GM21723 (cell line): ENCODE measurements around the gene TK1.
"Not testable (repeated sequence)": the region's sequence is repeated elsewhere in the genome, so short reads cannot be mapped to it uniquely, and the experiment has no call there.

Source experiments
- ATAC-seq: cut with Tn5 transposase; IDR thresholded peaks from one replicate; pipeline ENCODE4 v1.9.1; 2021; ENCODE audit warnings: mild to moderate bottlenecking, moderate library complexity; ENCODE audit not compliant: unreplicated experiment

Gene TK1, protein sequence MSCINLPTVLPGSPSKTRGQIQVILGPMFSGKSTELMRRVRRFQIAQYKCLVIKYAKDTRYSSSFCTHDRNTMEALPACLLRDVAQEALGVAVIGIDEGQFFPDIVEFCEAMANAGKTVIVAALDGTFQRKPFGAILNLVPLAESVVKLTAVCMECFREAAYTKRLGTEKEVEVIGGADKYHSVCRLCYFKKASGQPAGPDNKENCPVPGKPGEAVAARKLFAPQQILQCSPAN

GRCh38 chr17:78186692-78187595 lies at the start of gene TK1, which contains the start of gene AFMID:
Gene TK1 (minus strand): TSS chr17:78187052. CDS start chr17:78186994, 58 bp downstream.
Gene AFMID (plus strand): TSS chr17:78187362. CDS start chr17:78187371, 9 bp downstream.
- ATAC-seq = peak; percentile 89

DNA sequence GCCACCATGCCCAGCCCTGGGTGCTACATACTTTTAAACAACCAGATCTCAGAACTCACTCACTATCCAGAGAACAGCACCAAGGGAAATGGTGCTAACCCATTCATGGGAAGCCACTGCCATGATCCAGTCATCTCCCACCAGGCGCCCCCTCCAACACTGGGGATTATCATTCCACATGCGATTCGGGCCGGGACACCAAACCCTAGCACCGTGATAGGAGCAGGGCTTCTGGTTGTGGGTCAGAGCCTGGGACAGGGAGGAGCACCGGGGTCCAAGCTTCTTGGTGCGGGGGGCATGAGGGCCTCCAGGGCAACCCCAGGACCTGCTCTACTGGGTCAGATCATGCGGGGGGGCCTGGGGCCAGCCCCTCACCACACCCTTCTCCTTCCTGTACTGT lies 49.0 kb upstream of the TK1 start:
- ATAC-seq = no peak

GRCh38 chr17:78235022-78235421 lies 48.2 kb upstream of the TK1 start:
- not testable (repeated sequence) for ATAC-seq

- no peak for ATAC-seq
Observed at GRCh38 chr17:78234261-78234865, 47.5 kb upstream of the TK1 start.

DNA sequence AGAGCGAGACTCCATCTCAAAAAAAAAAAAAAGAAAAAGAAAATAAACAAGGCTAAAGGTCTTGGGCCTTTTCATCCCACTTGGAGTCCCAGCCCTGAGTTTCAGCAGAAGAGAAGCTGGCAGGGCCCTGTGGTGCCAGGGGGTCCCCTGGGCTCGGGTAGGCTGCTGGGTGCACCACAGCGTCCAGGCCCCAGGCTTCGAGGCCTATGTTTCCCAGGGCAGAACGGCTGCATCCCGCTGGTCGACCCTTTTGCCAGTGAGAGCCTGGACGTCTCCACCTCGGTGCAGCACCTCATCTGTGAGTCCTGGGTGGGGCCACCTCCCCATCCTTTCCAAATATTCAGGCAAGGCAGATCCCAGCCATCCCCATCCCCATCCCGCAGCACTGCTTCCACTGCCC lies 46.8 kb upstream of the TK1 start:
- ATAC-seq = no peak

GRCh38 chr17:78232859-78233173 lies 46.0 kb upstream of the TK1 start:
- ATAC-seq = no peak

- ATAC-seq = no peak
Observed at GRCh38 chr17:78231991-78232858, 45.4 kb upstream of the TK1 start.

- ATAC-seq = no peak
Observed at GRCh38 chr17:78230996-78231935, 44.4 kb upstream of the TK1 start, which contains the start of gene TMEM235. Gene TMEM235 (plus strand): TSS chr17:78231631. CDS start chr17:78232024, 393 bp downstream.

DNA sequence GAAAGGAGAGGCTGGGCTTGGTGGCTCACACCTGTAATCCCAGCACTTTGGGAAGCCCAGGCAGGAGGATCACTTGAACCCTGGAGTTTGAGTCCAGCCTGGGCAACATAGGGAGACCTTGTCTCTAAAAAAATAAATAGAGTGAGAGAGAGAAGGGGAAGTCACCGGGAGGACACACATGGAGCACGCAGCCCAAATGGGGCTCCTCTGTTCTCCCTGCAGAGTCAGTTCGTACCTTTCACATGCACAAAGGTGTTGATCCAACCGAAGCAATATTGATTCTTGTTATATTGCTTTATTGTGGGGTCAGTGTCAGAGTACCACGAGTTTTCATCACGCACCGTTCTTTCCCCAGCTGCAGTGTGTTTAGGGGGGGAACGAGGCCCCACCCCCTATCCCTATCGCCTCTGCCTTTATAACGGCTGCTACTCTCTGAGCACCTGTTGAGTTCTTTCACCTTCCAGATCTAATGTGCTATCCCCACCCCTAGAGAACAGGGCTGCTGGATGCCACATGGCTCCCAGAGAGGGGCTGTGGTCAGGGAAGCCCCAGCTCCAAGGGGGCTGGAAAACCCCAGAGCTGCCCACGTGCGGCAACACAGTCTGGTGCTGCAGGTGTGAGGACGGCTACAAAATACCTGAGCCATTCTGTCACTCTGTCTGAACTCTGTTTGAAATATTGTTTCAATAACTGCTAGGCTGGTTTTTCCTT lies 43.6 kb upstream of the TK1 start:
- no peak for ATAC-seq

- no peak for ATAC-seq
Observed at GRCh38 chr17:78228176-78228575, 41.3 kb upstream of the TK1 start.

DNA sequence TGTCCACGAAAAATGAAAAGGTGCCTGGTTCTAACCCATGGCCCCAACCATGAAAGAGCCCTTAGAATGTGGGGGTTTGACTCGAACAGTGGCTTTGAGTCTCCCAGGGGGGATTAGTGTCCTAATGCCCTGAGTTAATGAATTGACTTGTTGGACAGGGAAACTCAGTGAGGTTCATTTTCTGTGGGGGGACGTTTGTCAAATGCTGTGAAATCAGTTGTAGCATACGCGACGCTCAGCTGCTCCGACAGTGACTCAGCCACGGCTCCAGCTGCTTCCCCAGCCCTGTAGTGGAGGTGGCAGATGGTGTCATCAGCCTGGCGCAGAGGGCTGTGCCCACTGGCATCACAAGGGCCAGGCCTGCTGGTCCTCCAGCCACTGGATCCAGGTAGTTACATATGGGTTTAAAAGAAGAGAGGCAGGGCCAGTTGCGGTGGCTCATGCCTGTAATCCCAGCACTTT lies 40.6 kb upstream of the TK1 start:
- ATAC-seq = no peak

- no peak for ATAC-seq
Observed at GRCh38 chr17:78226759-78227454, 40.1 kb upstream of the TK1 start.

GRCh38 chr17:78226055-78226758 lies 39.4 kb upstream of the TK1 start:
- ATAC-seq = no peak

GRCh38 chr17:78225088-78225865 lies 38.4 kb upstream of the TK1 start:
- no peak for ATAC-seq

DNA sequence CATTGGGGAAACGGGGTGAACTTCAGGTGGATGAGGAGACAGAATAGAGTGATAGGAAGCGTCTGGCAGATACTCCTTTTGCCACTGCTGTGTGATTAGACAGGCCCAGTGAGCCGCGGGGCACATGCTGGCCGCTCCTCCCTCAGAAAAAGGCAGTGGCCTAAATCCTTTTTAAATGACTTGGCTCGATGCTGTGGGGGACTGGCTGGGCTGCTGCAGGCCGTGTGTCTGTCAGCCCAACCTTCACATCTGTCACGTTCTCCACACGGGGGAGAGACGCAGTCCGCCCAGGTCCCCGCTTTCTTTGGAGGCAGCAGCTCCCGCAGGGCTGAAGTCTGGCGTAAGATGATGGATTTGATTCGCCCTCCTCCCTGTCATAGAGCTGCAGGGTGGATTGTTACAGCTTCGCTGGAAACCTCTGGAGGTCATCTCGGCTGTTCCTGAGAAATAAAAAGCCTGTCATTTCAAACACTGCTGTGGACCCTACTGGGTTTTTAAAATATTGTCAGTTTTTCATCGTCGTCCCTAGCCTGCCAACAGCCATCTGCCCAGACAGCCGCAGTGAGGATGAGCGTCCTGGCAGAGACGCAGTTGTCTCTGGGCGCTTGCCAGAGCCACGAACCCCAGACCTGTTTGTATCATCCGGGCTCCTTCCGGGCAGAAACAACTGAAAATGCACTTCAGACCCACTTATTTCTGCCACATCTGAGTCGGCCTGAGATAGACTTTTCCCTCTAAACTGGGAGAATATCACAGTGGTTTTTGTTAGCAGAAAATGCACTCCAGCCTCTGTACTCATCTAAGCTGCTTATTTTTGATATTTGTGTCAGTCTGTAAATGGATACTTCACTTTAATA lies 37.6 kb upstream of the TK1 start:
- ATAC-seq = no peak

DNA sequence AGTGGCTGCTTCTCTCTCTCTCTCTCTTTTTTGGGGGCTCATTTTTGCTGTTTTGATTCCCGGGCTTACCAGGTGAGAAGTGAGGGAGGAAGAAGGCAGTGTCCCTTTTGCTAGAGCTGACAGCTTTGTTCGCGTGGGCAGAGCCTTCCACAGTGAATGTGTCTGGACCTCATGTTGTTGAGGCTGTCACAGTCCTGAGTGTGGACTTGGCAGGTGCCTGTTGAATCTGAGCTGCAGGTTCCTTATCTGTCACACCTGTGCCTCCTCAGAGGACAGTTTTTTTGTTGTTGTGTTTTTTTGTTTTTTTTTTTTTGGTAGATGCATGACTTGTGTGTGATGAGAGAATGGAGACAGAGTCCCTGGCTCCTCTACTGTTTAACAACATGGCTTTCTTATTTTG lies 36.9 kb upstream of the TK1 start:
- no peak for ATAC-seq
